H9 (cell line): ENCODE measurements around the gene TBC1D9. TPM values are rescaled to one million over a fixed set of nuclear protein-coding genes. Genes with fewer than 3 reads are reported as not detected.

Experiments
- DNase-seq: peaks from one replicate; pipeline ENCODE4 v3.0.0-alpha.2; 2017
- H2AFZ ChIP-seq: one replicate; pipeline ENCODE4 v1.6.1; 2013; ENCODE audit warnings: mild to moderate bottlenecking, low read length, control low read depth, moderate library complexity
- H2AK5ac ChIP-seq: 2 replicates; pipeline ENCODE4 v1.6.1; 2013; ENCODE audit warnings: low read length, control low read depth, mixed read lengths; ENCODE audit not compliant: insufficient read length
- H2BK120ac ChIP-seq: one replicate; pipeline ENCODE4 v1.6.1; 2013; ENCODE audit warnings: low read depth, mild to moderate bottlenecking, low read length, control low read depth, inconsistent platforms; ENCODE audit not compliant: poor library complexity, severe bottlenecking
- H2BK12ac ChIP-seq: 2 replicates; pipeline ENCODE4 v1.6.1; 2013; ENCODE audit warnings: low read length, control low read depth, mixed read lengths, low read depth; ENCODE audit not compliant: insufficient read length
- H2BK15ac ChIP-seq: 2 replicates; pipeline ENCODE4 v1.6.1; 2013; ENCODE audit warnings: low read depth, low read length, control low read depth
- H2BK20ac ChIP-seq: one replicate; pipeline ENCODE4 v1.6.1; 2013; ENCODE audit warnings: low read depth, mild to moderate bottlenecking, low read length, control low read depth, inconsistent platforms; ENCODE audit not compliant: poor library complexity, severe bottlenecking
- H2BK5ac ChIP-seq: 2 replicates; pipeline ENCODE4 v1.6.1; 2013; ENCODE audit warnings: low read length, control low read depth, mixed read lengths; ENCODE audit not compliant: insufficient read length
- H3K14ac ChIP-seq: 2 replicates; pipeline ENCODE4 v1.6.1; 2013; ENCODE audit warnings: low read length, control low read depth; ENCODE audit not compliant: insufficient read depth
- H3K18ac ChIP-seq: 2 replicates; pipeline ENCODE4 v1.6.1; 2013; ENCODE audit warnings: low read depth, mild to moderate bottlenecking, mixed read lengths, low read length, control low read depth; ENCODE audit not compliant: insufficient read length
- H3K23ac ChIP-seq: 2 replicates; pipeline ENCODE4 v1.6.1; 2013; ENCODE audit warnings: low read length, control low read depth, mixed read lengths, low read depth; ENCODE audit not compliant: insufficient read length
- H3K23me2 ChIP-seq: 2 replicates; pipeline ENCODE4 v1.6.1; 2013; ENCODE audit warnings: low read depth, mild to moderate bottlenecking, mixed read lengths, low read length, control low read depth; ENCODE audit not compliant: insufficient read length, poor library complexity, severe bottlenecking
- H3K27ac ChIP-seq: 2 replicates; pipeline ENCODE4 v1.5.1; 2013; ENCODE audit warnings: low read length, control low read depth, mixed read lengths, low read depth; ENCODE audit not compliant: insufficient read length
- H3K27me3 ChIP-seq: 2 replicates; pipeline ENCODE4 v1.6.1; 2013; ENCODE audit warnings: low read length, control low read depth, inconsistent platforms; ENCODE audit not compliant: insufficient read depth
- H3K4ac ChIP-seq: 2 replicates; pipeline ENCODE4 v1.6.1; 2013; ENCODE audit warnings: low read depth, mild to moderate bottlenecking, control low read depth, inconsistent platforms, low read length, moderate library complexity
- H3K4me1 ChIP-seq: 2 replicates; pipeline ENCODE4 v1.6.1; 2013; ENCODE audit warnings: low read length, control low read depth, inconsistent platforms; ENCODE audit not compliant: insufficient read depth
- H3K4me2 ChIP-seq: 2 replicates; pipeline ENCODE4 v1.6.1; 2013; ENCODE audit warnings: low read length, control low read depth, mixed read lengths; ENCODE audit not compliant: insufficient read length, insufficient read depth
- H3K56ac ChIP-seq: 2 replicates; pipeline ENCODE4 v1.6.1; 2013; ENCODE audit warnings: low read depth, mild to moderate bottlenecking, mixed read lengths, low read length, control low read depth; ENCODE audit not compliant: insufficient read length
- H3K79me1 ChIP-seq: 2 replicates; pipeline ENCODE4 v1.6.1; 2013; ENCODE audit warnings: low read depth, mild to moderate bottlenecking, moderate library complexity, low read length, control low read depth, inconsistent platforms; ENCODE audit not compliant: insufficient read depth, poor library complexity, severe bottlenecking
- H3K79me2 ChIP-seq: 2 replicates; pipeline ENCODE4 v1.6.1; 2013; ENCODE audit warnings: low read length, control low read depth, inconsistent platforms; ENCODE audit not compliant: insufficient read depth
- H3K9ac ChIP-seq: 2 replicates; pipeline ENCODE4 v1.6.1; 2013; ENCODE audit warnings: low read length, control low read depth, mixed read lengths; ENCODE audit not compliant: insufficient read length; ENCODE audit errors: extremely low read depth
- H3K9me3 ChIP-seq: one replicate; pipeline ENCODE4 v1.6.1; 2013; ENCODE audit warnings: low read depth, low read length, inconsistent platforms; ENCODE audit not compliant: control insufficient read depth
- H3T11ph ChIP-seq: one replicate; pipeline ENCODE4 v1.6.1; 2013; ENCODE audit warnings: mild to moderate bottlenecking, low read length, control low read depth, inconsistent platforms
- H4K20me1 ChIP-seq: one replicate; pipeline ENCODE4 v1.6.1; 2013; ENCODE audit not compliant: control insufficient read depth, insufficient read length, insufficient read depth
- H4K5ac ChIP-seq: 2 replicates; pipeline ENCODE4 v1.6.1; 2013; ENCODE audit warnings: low read depth, mild to moderate bottlenecking, mixed read lengths, low read length, control low read depth; ENCODE audit not compliant: insufficient read length
- H4K8ac ChIP-seq: replicated peaks from 2 replicates; pipeline ENCODE4 v1.6.1; 2013; ENCODE audit warnings: low read length, control low read depth, mixed read lengths, low read depth; ENCODE audit not compliant: insufficient read length
- H4K91ac ChIP-seq: 2 replicates; pipeline ENCODE4 v1.6.1; 2013; ENCODE audit warnings: low read depth, mild to moderate bottlenecking, moderate library complexity, mixed read lengths, low read length, control low read depth; ENCODE audit not compliant: insufficient read length
- H3K27ac Mint-ChIP-seq, 3 experiments: 2 replicates in 2 of 3; 3 replicates in 1 of 3; pipeline ENCODE4 v1.8.0; 2020 to 2021; ENCODE audit warnings: mixed read lengths in 3 of 3, mild to moderate bottlenecking in 1 of 3, moderate library complexity in 1 of 3
- H3K27me3 Mint-ChIP-seq: 2 replicates; pipeline ENCODE4 v1.8.0; 2021; ENCODE audit warnings: low read depth, mild to moderate bottlenecking, moderate library complexity, mixed read lengths
- H3K36me3 Mint-ChIP-seq, 3 experiments: 2 replicates in 2 of 3; 3 replicates in 1 of 3; pipeline ENCODE4 v1.8.0; 2020 to 2021; ENCODE audit warnings: low read depth in 3 of 3, mixed read lengths in 3 of 3; ENCODE audit not compliant: insufficient read depth in 1 of 3
- H3K4me1 Mint-ChIP-seq, 2 experiments: 2 replicates each; pipeline ENCODE4 v1.8.0; 2020; ENCODE audit warnings: mixed read lengths in 2 of 2
- H3K4me3 Mint-ChIP-seq, 2 experiments: 2 replicates in 1 of 2; 3 replicates in 1 of 2; pipeline ENCODE4 v1.8.0; 2020 to 2021; ENCODE audit warnings: mild to moderate bottlenecking in 2 of 2, mixed read lengths in 2 of 2, moderate library complexity in 1 of 2
- H3K9me3 Mint-ChIP-seq, 2 experiments: 2 replicates in 1 of 2; 3 replicates in 1 of 2; pipeline ENCODE4 v1.8.0; 2020; ENCODE audit warnings: mild to moderate bottlenecking in 2 of 2, mixed read lengths in 2 of 2, moderate library complexity in 1 of 2
- CTCF ChIP-seq: fragments of 200-600 bp; sonication (generic); conservative IDR thresholded peaks from 3 replicates; pipeline ENCODE4 v1.8.0; 2021; ENCODE audit warnings: antibody characterized with exemption, mild to moderate bottlenecking
- WGBS: extraction: QIAGEN DNeasy Blood & Tissue Kit; methylation state at CpG from one replicate; pipeline ENCODE4 v1.1.7; 2013; ENCODE audit warnings: missing lambda C conversion rate, low lambda C conversion rate, mixed read lengths; ENCODE audit not compliant: insufficient read length; ENCODE audit errors: extremely low coverage; 5-methylcytosine and 5-hydroxymethylcytosine counted together
- total RNA-seq: library from RNA; stranded (reverse); gene quantifications from 2 replicates; pipeline ENCODE4 v1.2.1, GENCODE V29; 2021

Gene TBC1D9
- total RNA-seq, 1 experiment from 2014 or later, result 0.63 TPM

GRCh38 chr4:140762202-140762601 lies 6.0 kb upstream of the TBC1D9 start:
- H3K4me3 Mint-ChIP-seq, result no peak overlapping the region
- H3K36me3 Mint-ChIP-seq, result no peaks in the 10 kb centered on the region
- DNase-seq, result no peak
- Histone ChIP-seq H2AK5ac (no peak overlapping the region), H3K14ac (no peak overlapping the region), H3K9me3 (no peaks in the 10 kb centered on the region), H3K4ac (no peak overlapping the region), H4K5ac (no peak overlapping the region), H2BK120ac (no peak overlapping the region), H3K56ac (no peak overlapping the region), H3K18ac (no peak overlapping the region), H2BK20ac (no peak overlapping the region), H3K27ac (no peak overlapping the region), H3K23me2 (no peaks in the 10 kb centered on the region), H2BK15ac (no peak overlapping the region), H3K27me3 (peaks cover 13% of the 10 kb centered on the region), H4K20me1 (no peaks in the 10 kb centered on the region), H3K4me2 (no peak overlapping the region), H2AFZ (no peak overlapping the region), H4K8ac (no peak overlapping the region), H4K91ac (no peak overlapping the region), H2BK12ac (no peak overlapping the region), H3K9ac (no peak overlapping the region), H3K4me1 (no peaks in the 10 kb centered on the region; the same call in 1 of the 2 replicates), H3T11ph (no peak overlapping the region), H3K23ac (no peak overlapping the region), H3K79me2 (no peaks in the 10 kb centered on the region), H3K79me1 (no peaks in the 10 kb centered on the region), H2BK5ac (no peak overlapping the region)
- no CpG with 5 or more reads among the region's 3 CpGs for WGBS
- TF ChIP-seq CTCF, result no peak
- H3K27ac Mint-ChIP-seq, result no peak overlapping the region
- H3K4me1 Mint-ChIP-seq, result peaks cover 4% of the 10 kb centered on the region in 2 experiments
- peaks cover 79% of the 10 kb centered on the region for H3K27me3 Mint-ChIP-seq
- H3K9me3 Mint-ChIP-seq, result no peaks in the 10 kb centered on the region
